B cell (primary cell): ENCODE data around the gene RBM19. TPM values are rescaled to one million over a fixed set of nuclear protein-coding genes. Genes with fewer than 3 reads are reported as not detected.

Experiments
- ATAC-seq: fragments of 200-7000 bp; cut with Tn5 transposase; one replicate; pipeline ENCODE4 v1.10.0; 2021; ENCODE audit warnings: low read depth, mild to moderate bottlenecking, moderate number of reproducible peaks, moderate library complexity
- CTCF ChIA-PET: fragments of 350-600 bp; sonication (Branson Sonifier 250); formaldehyde crosslinking; loops from one replicate; lab custom pipeline; 2021; ENCODE audit warnings: antibody characterized with exemption, inconsistent platforms; lab: Charles Lee
- POLR2A ChIA-PET: fragments of 350-600 bp; sonication (Branson Sonifier 250); formaldehyde crosslinking; loops from one replicate; lab custom pipeline; 2021; ENCODE audit warnings: antibody characterized with exemption; lab: Charles Lee
- DNase-seq: peaks from one replicate; pipeline ENCODE4 v3.0.0; 2013
- H2AFZ ChIP-seq: 2 replicates; pipeline ENCODE4 v1.6.1; 2012; ENCODE audit warnings: mild to moderate bottlenecking, low read depth, low read length; ENCODE audit not compliant: insufficient read depth, poor library complexity, severe bottlenecking
- H3K27ac ChIP-seq, 2 donors: 1 replicate in 1 of 2; 2 replicates in 1 of 2; pipeline ENCODE4 v1.5.1; 2012 to 2013; ENCODE audit warnings: low read length in 2 of 2, mild to moderate bottlenecking in 2 of 2, moderate library complexity in 1 of 2
- H3K27me3 ChIP-seq, 4 experiments: fragments of 200-600 bp in 1 of 4; sonication (generic) in 1 of 4; replicated peaks in 1 of 4; 1 replicate in 2 of 4; 2 replicates in 2 of 4; pipeline versions ENCODE4 v1.6.1 to v1.7.0; 2013 to 2016; ENCODE audit warnings: low read length in 3 of 4, mild to moderate bottlenecking in 2 of 4, mixed read lengths in 1 of 4, moderate library complexity in 1 of 4; ENCODE audit not compliant: insufficient read depth in 4 of 4, control insufficient read depth in 3 of 4; ENCODE audit errors: control extremely low read depth in 1 of 4
- H3K36me3 ChIP-seq, 2 experiments: replicated peaks in 1 of 2; 1 replicate in 1 of 2; 2 replicates in 1 of 2; pipeline versions ENCODE4 v1.6.1 to v1.7.1; 2013; ENCODE audit warnings: low read length in 1 of 2; ENCODE audit not compliant: insufficient read depth in 2 of 2, control insufficient read depth in 1 of 2; ENCODE audit errors: control extremely low read depth in 1 of 2, extremely low read depth in 1 of 2
- H3K4me1 ChIP-seq, 2 donors: fragments of 200-600 bp in 1 of 2; sonication (generic) in 1 of 2; 1 replicate in 1 of 2; 2 replicates in 1 of 2; pipeline versions ENCODE4 v1.5.1 to v1.6.1; 2013 to 2017; ENCODE audit warnings: low read length in 2 of 2; ENCODE audit not compliant: control insufficient read depth in 2 of 2, insufficient read depth in 2 of 2
- H3K4me2 ChIP-seq: replicated peaks from 2 replicates; pipeline ENCODE3; 2012; ENCODE audit warnings: mild to moderate bottlenecking, low read depth, low read length; ENCODE audit not compliant: poor library complexity, severe bottlenecking
- H3K4me3 ChIP-seq, 5 experiments: fragments of 200-600 bp in 1 of 5; sonication (generic) in 1 of 5; 1 replicate in 3 of 5; 2 replicates in 2 of 5; pipeline versions ENCODE4 v1.5.1 to v1.7.0; 2011 to 2016; ENCODE audit warnings: low read length in 4 of 5, mild to moderate bottlenecking in 4 of 5, low read depth in 2 of 5, control low read depth in 1 of 5, moderate library complexity in 1 of 5; ENCODE audit not compliant: insufficient read depth in 1 of 5; ENCODE audit errors: control extremely low read depth in 1 of 5, extremely low read depth in 1 of 5
- H3K79me2 ChIP-seq: fragments of 200-600 bp; sonication (generic); one replicate; pipeline ENCODE4 v1.6.0; 2016; ENCODE audit warnings: low read length; ENCODE audit not compliant: control insufficient read depth, insufficient read depth
- H3K9ac ChIP-seq: fragments of 200-600 bp; sonication (generic); 2 replicates; pipeline ENCODE4 v1.6.1; 2017; ENCODE audit warnings: mild to moderate bottlenecking, low read length, moderate library complexity
- H3K9me3 ChIP-seq, 3 donors: one replicate each; pipeline versions ENCODE4 v1.6.1 to v1.7.1; 2013; ENCODE audit warnings: low read length in 2 of 3; ENCODE audit not compliant: control insufficient read depth in 2 of 3, insufficient read depth in 1 of 3; ENCODE audit errors: control extremely low read depth in 1 of 3
- H4K20me1 ChIP-seq: 2 replicates; pipeline ENCODE4 v1.6.0; 2012; ENCODE audit warnings: mild to moderate bottlenecking, low read length; ENCODE audit not compliant: insufficient read depth, control insufficient read depth, poor library complexity, severe bottlenecking
- H3K27ac Mint-ChIP-seq: one replicate; pipeline ENCODE4 v1.8.0; 2021; ENCODE audit warnings: mixed read lengths
- H3K27me3 Mint-ChIP-seq: one replicate; pipeline ENCODE4 v1.8.0; 2021; ENCODE audit warnings: mixed read lengths
- H3K4me1 Mint-ChIP-seq: one replicate; pipeline ENCODE4 v1.8.0; 2021; ENCODE audit warnings: mixed read lengths
- H3K4me3 Mint-ChIP-seq: one replicate; pipeline ENCODE4 v1.8.0; 2021; ENCODE audit warnings: mixed read lengths
- H3K9me3 Mint-ChIP-seq: one replicate; pipeline ENCODE4 v1.8.0; 2022; ENCODE audit warnings: mixed read lengths; ENCODE audit not compliant: insufficient read depth
- EZH2 ChIP-seq: IDR thresholded peaks from 2 replicates; pipeline ENCODE4 v1.6.1; 2012; ENCODE audit warnings: borderline replicate concordance, low read depth, mild to moderate bottlenecking, moderate library complexity, low read length; ENCODE audit not compliant: insufficient read depth, poor library complexity, severe bottlenecking
- WGBS: methylation state at CpG from one replicate; pipeline ENCODE4 v1.1.5; 2013; ENCODE audit warnings: missing lambda C conversion rate; ENCODE audit not compliant: insufficient coverage; 5-methylcytosine and 5-hydroxymethylcytosine counted together
- intact Hi-C: fragments of 100-400 bp; cut with micrococcal nuclease; formaldehyde crosslinking; loops from one replicate; pipeline ENCODE4 v1.10.0; 2022
- polyA plus RNA-seq: library from polyadenylated mRNA; depleted of rRNA; stranded (reverse); fragments of >200 nt; gene quantifications from 2 replicates; pipeline ENCODE4 v1.2.3, GENCODE V29; 2012
- total RNA-seq, 2 donors: library from RNA; stranded (reverse); fragments of 120-200 nt in 1 of 2; gene quantifications; 1 replicate in 1 of 2; 2 replicates in 1 of 2; pipeline versions ENCODE4 v1.2.3 to v1.2.4, GENCODE V29; 2013 to 2022
- TF ChIP-seq, protein P1 (sequence below): fragments of 200-600 bp; IDR thresholded peaks from one replicate; pipeline ENCODE4 v1.8.0; 2022; ENCODE audit warnings: antibody characterized with exemption, mild to moderate bottlenecking

Gene RBM19
- total and polyA plus RNA-seq, 2 donors (not counting 1 experiment from before 2014, with no cell fraction given), result 43.1 to 90.0 TPM

DNA sequence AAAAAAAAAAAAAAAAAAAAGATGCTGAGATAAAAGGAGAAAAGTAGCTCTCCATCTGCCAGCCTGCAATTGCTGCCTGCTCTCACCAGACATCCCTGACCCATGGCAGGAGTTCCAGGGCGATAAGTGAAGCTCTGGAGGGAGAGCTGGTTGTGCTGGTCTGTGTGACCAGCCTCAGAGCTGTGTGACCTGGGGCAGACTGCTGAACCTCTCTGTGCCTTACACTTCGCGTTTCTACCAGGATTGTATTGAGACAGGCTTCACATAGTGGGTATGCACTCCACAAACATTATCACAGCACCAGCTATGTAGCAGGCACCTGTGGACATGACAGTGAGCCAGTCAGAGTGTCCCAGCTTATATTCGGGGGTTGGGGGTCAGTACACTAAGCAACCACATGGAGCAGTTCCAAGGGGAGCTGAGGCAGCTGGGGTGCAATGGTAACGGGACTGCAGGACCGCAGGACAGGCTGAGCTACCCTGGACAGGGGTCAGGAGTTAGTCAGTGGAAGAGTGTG, 57.5 kb downstream of the RBM19 start:
- 81% methylated on average over 6 of the region's 6 CpGs for WGBS
- intact Hi-C loops, result no loop called here

DNA sequence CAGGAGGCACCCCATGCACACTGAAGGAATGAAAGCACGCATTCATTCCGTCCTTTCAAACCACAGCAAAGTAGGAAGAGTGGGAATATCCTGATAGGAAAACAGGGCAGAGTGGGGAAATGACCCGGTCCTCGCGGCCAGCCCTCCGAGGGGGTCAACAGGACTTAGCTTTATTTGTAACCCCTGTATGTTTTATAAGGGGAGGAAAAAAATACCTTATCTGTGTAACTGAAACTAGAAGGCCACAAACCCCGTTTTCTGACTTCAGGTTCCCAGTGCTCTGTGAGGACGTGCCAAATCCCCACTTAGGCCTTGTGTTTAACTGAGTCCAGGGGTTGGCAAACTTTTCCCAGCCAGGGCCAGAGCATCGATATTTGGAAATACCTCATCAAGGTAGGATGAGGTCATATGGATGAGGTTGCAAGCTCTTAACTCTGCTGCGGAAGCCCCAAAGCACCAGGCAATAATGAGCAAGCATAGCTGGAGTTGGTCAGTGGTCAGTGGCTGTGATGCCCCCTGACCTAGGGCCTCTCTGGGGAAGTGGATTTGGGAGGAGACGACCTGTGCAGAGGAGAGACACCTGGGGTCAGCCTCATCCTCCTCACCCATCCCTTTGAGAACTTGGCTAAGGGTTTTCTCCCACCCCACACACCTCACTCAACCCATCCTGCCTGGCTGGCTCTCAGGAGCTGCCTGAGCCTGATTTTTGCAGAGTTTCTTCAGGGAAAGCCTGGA, 58.5 kb downstream of the RBM19 start:
- POLR2A ChIA-PET, result no interaction called here
- Mint-ChIP-seq H3K27me3 (no peaks in the 10 kb centered on the region), H3K4me1 (no peaks in the 10 kb centered on the region), H3K27ac (no peak overlapping the region), H3K4me3 (no peak overlapping the region), H3K9me3 (no peaks in the 10 kb centered on the region)
- Histone ChIP-seq H3K4me3 (no peak overlapping the region), H3K9ac (no peak overlapping the region), H3K27me3 (no peaks in the 10 kb centered on the region), H3K9me3 (no peaks in the 10 kb centered on the region), H4K20me1 (no peaks in the 10 kb centered on the region), H3K36me3 (peaks cover 0 to 53% of the 10 kb centered on the region in 2 experiments), H3K4me2 (no peak overlapping the region), H3K4me1 (no peaks in the 10 kb centered on the region), H3K79me2 (no peaks in the 10 kb centered on the region), H2AFZ (no peak overlapping the region), H3K27ac (no peak overlapping the region)
- 96% methylated on average over 9 of the region's 11 CpGs for WGBS
- no peak for ATAC-seq
- intact Hi-C loops, result no loop called here
- TF ChIP-seq, protein P1, sequence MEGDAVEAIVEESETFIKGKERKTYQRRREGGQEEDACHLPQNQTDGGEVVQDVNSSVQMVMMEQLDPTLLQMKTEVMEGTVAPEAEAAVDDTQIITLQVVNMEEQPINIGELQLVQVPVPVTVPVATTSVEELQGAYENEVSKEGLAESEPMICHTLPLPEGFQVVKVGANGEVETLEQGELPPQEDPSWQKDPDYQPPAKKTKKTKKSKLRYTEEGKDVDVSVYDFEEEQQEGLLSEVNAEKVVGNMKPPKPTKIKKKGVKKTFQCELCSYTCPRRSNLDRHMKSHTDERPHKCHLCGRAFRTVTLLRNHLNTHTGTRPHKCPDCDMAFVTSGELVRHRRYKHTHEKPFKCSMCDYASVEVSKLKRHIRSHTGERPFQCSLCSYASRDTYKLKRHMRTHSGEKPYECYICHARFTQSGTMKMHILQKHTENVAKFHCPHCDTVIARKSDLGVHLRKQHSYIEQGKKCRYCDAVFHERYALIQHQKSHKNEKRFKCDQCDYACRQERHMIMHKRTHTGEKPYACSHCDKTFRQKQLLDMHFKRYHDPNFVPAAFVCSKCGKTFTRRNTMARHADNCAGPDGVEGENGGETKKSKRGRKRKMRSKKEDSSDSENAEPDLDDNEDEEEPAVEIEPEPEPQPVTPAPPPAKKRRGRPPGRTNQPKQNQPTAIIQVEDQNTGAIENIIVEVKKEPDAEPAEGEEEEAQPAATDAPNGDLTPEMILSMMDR, result no peak
- no peak for TF ChIP-seq EZH2
- DNase-seq, result no peak
- CTCF ChIA-PET, result interaction anchor here (0.9 kb wide), 1 partner anchor 10 kb away, joined by 3 read pairs; no protein-coding TSS in a partner anchor

More for the DNA sequence above, 57.5 kb downstream of the RBM19 start:
- Histone ChIP-seq H3K4me2 (no peak overlapping the region), H3K36me3 (peaks cover 0 to 49% of the 10 kb centered on the region in 2 experiments), H2AFZ (no peak overlapping the region), H3K27me3 (no peaks in the 10 kb centered on the region), H3K4me3 (no peak overlapping the region), H3K79me2 (no peaks in the 10 kb centered on the region), H3K27ac (no peak overlapping the region), H3K9me3 (no peaks in the 10 kb centered on the region), H3K4me1 (no peaks in the 10 kb centered on the region), H3K9ac (no peak overlapping the region), H4K20me1 (no peaks in the 10 kb centered on the region)
- CTCF ChIA-PET, result no interaction called here
- TF ChIP-seq, protein P1, result no peak
- TF ChIP-seq EZH2, result no peak
- Mint-ChIP-seq H3K4me3 (no peak overlapping the region), H3K27me3 (no peaks in the 10 kb centered on the region), H3K27ac (no peak overlapping the region), H3K4me1 (no peaks in the 10 kb centered on the region), H3K9me3 (no peaks in the 10 kb centered on the region)
- POLR2A ChIA-PET, result no interaction called here
- no peak for ATAC-seq
- DNase-seq, result no peak
